GM21717 (cell line): ENCODE measurements around the gene AP3S2.
"Not testable (repeated sequence)": the region's sequence is repeated elsewhere in the genome, so short reads cannot be mapped to it uniquely, and the experiment has no call there.

ENCODE experiments used
- ATAC-seq: cut with Tn5 transposase; IDR thresholded peaks from one replicate; pipeline ENCODE4 v1.9.1; 2021; ENCODE audit warnings: mild to moderate bottlenecking, moderate library complexity; ENCODE audit not compliant: unreplicated experiment

The AP3S2 gene

GRCh38 chr15:89803941-89804800 is 89.6 kb downstream of the AP3S2 start:
- no peak for ATAC-seq

GRCh38 chr15:89802986-89803824 is 90.6 kb downstream of the AP3S2 start:
- ATAC-seq: no peak

- no peak for ATAC-seq
Measured at GRCh38 chr15:89802231-89802928, 91.4 kb downstream of the AP3S2 start.

- ATAC-seq: no peak
Measured at GRCh38 chr15:89801471-89802195, 92.2 kb downstream of the AP3S2 start.

GRCh38 chr15:89799918-89800498 is 93.8 kb downstream of the AP3S2 start:
- ATAC-seq: no peak

- no peak for ATAC-seq
Measured at GRCh38 chr15:89799011-89799911, 94.5 kb downstream of the AP3S2 start.

GRCh38 chr15:89797678-89798201 is 96.1 kb downstream of the AP3S2 start:
- ATAC-seq: no peak

- ATAC-seq: no peak
Measured at GRCh38 chr15:89795996-89796395, 97.8 kb downstream of the AP3S2 start.

- no peak for ATAC-seq
Measured at GRCh38 chr15:89794627-89795241, 99.1 kb downstream of the AP3S2 start.

- no peak for ATAC-seq
Measured at GRCh38 chr15:89792106-89792805, 101.5 kb downstream of the AP3S2 start.

- no peak for ATAC-seq
Measured at GRCh38 chr15:89790661-89791060, 103.1 kb downstream of the AP3S2 start.

- ATAC-seq: no peak
Measured at GRCh38 chr15:89790206-89790605, 103.6 kb downstream of the AP3S2 start.

GRCh38 chr15:89788585-89788984 is 105.2 kb downstream of the AP3S2 start:
- ATAC-seq: not testable (repeated sequence)

- no peak for ATAC-seq
Measured at GRCh38 chr15:89787944-89788343, 105.8 kb downstream of the AP3S2 start.

- no peak for ATAC-seq
Measured at GRCh38 chr15:89785774-89786140, 108.0 kb downstream of the AP3S2 start.

- no peak for ATAC-seq
Measured at GRCh38 chr15:89785064-89785773, 108.6 kb downstream of the AP3S2 start.

- ATAC-seq: no peak
Measured at GRCh38 chr15:89784686-89784960, 109.2 kb downstream of the AP3S2 start.
